ENCODE results near the gene MYH3. TPM values are rescaled to one million over a fixed set of nuclear protein-coding genes. Genes with fewer than 3 reads are reported as not detected.

Gene MYH3
- total RNA-seq (2013; cell fraction: nucleolus; rRNA removed): 5.4 and 8.7 TPM in 2 replicates
- 0.17 and 1.5 TPM in 2 replicates for total RNA-seq (2014; rRNA removed)
- total RNA-seq (2014; rRNA removed; fragmentation: Illumina TruSeq; extraction: Trizol): 0.31 and 1.0 TPM in 2 replicates
- total RNA-seq (2021): 1.1 and 1.4 TPM in 2 replicates
- 0.18 TPM for polyA plus RNA-seq (2011; ENCODE audit: low read depth)
- polyA plus RNA-seq (2011; rRNA removed): 0.98 and 1.2 TPM in 2 replicates
- polyA plus RNA-seq (2011; cell fraction: cytosol; rRNA removed): 0.36 and 0.40 TPM in 2 replicates
- 2.7 and 5.3 TPM in 2 replicates for polyA plus RNA-seq (2011; cell fraction: nucleus; rRNA removed)
- polyA plus RNA-seq (2012): 0.36 and 0.84 TPM in 2 replicates
- polyA plus RNA-seq (2014; fragmentation: Illumina TruSeq; extraction: Trizol): 0.82 and 1.3 TPM in 2 replicates
- polyA plus RNA-seq (2014; fragmentation: Nextera tagmentation; extraction: Ambion mirVana): under 1 TPM; 0.14 to 0.69 TPM
- 0.36 and 0.53 TPM in 2 replicates for polyA plus RNA-seq (2014; rRNA removed)
- polyA plus RNA-seq (2016; fragmentation: Nextera tagmentation; extraction: Ambion mirVana): under 1 TPM; 0.72 to 0.96 TPM
- polyA minus RNA-seq (2011; rRNA and poly(A)+ RNA removed): 0.41 and 1.6 TPM in 2 replicates
- polyA minus RNA-seq (2011; cell fraction: cytosol; rRNA and poly(A)+ RNA removed): not detected in 2 replicates
- 0.48 and 3.5 TPM in 2 replicates for polyA minus RNA-seq (2011; cell fraction: nucleus; rRNA and poly(A)+ RNA removed)
- percentile 38 among the genes with signal in this experiment for Bru-seq, nascent RNA
- percentile 51 among the genes with signal in this experiment for BruChase-seq, experiment 1, labeled RNA remaining after a 6-hour chase
- percentile 49 among the genes with signal in this experiment for BruChase-seq, experiment 2, labeled RNA remaining after a 2-hour chase
- long read RNA-seq, experiment 1: 0 reads
- long read RNA-seq, experiment 2, partial matches to known transcripts: 0 of 1 reads
- long read RNA-seq, experiment 2, other reads (novel, unspliced or antisense): 1 of 1 reads

DNA sequence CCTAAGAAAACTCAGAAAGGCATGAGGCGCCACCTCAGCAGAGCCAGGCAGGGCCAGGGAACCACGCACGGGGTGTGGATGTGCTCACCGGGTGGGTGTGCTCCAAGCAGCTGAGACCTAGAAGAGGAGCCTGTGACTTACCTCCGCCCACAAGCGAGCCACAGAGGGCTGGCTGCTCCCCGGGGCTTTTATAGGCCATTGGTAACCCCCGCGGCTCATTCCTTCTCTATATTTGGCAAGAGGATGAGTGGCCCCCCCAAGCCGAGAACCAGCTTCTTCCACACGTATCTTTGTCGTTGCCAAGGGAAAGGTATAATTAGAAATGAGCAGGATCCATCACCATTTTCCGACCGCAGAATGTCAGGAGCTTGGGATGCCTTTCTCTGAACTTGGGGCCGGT lies at the start of gene MYH3:
Gene MYH3 (minus strand): TSS at position 162 of the 400 bp plus-strand sequence. CDS start 2,245 bp downstream, outside the sequence.
- no peak within 1 kb of the TSS for H3K4me3 ChIP-seq
- intact Hi-C loops (cut with micrococcal nuclease; ENCODE audit: unreplicated experiment) (no loop called here), in situ Hi-C loops (cut with MboI) (no loop called here)
- H3K27me3 ChIP-seq (replicated peaks in 1 of 2; ENCODE audit: control insufficient read depth in 2 of 2, insufficient read depth in 2 of 2, low read length in 1 of 2): no peaks in the 10 kb centered on the region; a peak in 1 of 4 replicates
- CTCF ChIA-PET: no interaction called here
- FAIRE-seq (no peak), ATAC-seq (no peak), DNase-seq (ENCODE audit: low read depth, low spot score) (no peak)
- no peaks in the 10 kb centered on the region for H4K20me1 ChIP-seq (ENCODE audit: control insufficient read depth, insufficient read depth)
- H3K27ac ChIP-seq (ENCODE audit: control insufficient read depth, insufficient read depth): no peak within 1 kb of the TSS
- no peaks in the 10 kb centered on the region for H3K9me3 ChIP-seq (replicated peaks; ENCODE audit: control insufficient read depth, insufficient read depth, low read length)
- H3K4me1 ChIP-seq (ENCODE audit: control insufficient read depth, insufficient read depth, low read length): no peaks in the 10 kb centered on the region
- RAD21 ChIA-PET (ENCODE audit: unreplicated experiment): no interaction called here
- SMC1A ChIA-PET (ENCODE audit: uncharacterized antibody, unreplicated experiment): interaction anchor here (1.1 kb wide), 1 partner anchor 11 kb away, joined by 3 read pairs; no protein-coding TSS in a partner anchor
- no peak within 1 kb of the TSS for H3K9ac ChIP-seq (ENCODE audit: control insufficient read depth, insufficient read depth, low read length)
- 60% methylated on average over 15 of the region's 15 CpGs for WGBS (ENCODE audit: insufficient coverage, insufficient replicate concordance, low lambda C conversion rate, missing lambda C conversion rate)
- no peak for TF ChIP-seq NR2C1 (IDR thresholded peaks at IDR 0.05)
- no peak for TF ChIP-seq SIX5 (IDR thresholded peaks at IDR 0.05; ENCODE audit: low read depth, low read length, severe bottlenecking)
- TF ChIP-seq E4F1 (IDR thresholded peaks at IDR 0.05; ENCODE audit: borderline replicate concordance, partially characterized antibody): no peak
- no peaks in the 10 kb centered on the region for H3K36me3 ChIP-seq (ENCODE audit: control insufficient read depth in 2 of 2, insufficient read depth in 2 of 2, low read length in 1 of 2)
- H2AFZ ChIP-seq (ENCODE audit: control insufficient read depth, low read depth, low read length): no peak within 1 kb of the TSS
- no peak within 1 kb of the TSS for H3K4me2 ChIP-seq (ENCODE audit: control insufficient read depth, insufficient read depth)
- H3K79me2 ChIP-seq (ENCODE audit: control insufficient read depth, insufficient read depth, low read length): no peaks in the 10 kb centered on the region
- POLR2A ChIA-PET: no interaction called here
- BruUV-seq (replicated peaks): no TSS peak

Data from GM12878 (cell line).